SIG-M5 treated with dmso at 0.1 percent for 504 hours (cell line): ENCODE results near the gene EYA3.

ENCODE experiments used
- DNase-seq: peaks from one replicate; lab custom pipeline; 2025; ENCODE audit not compliant: unreplicated experiment; lab: John Stamatoyannopoulos, UW

The EYA3 gene

DNA sequence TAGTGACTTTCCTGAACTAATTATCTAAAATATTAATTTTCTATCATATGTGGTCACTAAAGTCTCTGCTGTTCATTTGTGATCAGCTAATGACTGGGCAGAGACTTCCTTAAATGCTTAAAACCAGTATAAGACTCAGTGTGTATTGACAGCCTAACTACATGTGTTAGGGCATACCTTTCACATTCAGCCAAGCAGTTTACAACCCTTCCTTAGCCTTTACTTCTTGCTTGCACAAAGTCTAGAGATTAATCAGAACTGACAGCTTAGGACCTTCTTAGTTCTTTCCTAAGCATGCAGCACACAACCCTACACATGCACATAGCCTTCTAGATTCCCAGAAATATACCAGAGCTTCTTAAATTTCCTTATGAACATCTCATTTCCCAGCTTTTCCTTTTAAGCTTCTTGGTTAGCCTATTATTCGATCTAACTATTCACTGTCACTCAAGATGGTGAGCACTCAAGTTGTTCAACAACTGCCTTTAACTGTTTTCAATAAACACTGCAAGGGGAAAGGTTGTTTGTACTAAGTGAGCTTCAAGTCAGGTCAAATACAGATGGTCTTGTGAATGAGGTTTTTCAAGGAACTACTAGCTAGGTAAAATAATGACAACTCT, 13.4 kb downstream of the EYA3 start:
- DNase-seq: no peak

DNA sequence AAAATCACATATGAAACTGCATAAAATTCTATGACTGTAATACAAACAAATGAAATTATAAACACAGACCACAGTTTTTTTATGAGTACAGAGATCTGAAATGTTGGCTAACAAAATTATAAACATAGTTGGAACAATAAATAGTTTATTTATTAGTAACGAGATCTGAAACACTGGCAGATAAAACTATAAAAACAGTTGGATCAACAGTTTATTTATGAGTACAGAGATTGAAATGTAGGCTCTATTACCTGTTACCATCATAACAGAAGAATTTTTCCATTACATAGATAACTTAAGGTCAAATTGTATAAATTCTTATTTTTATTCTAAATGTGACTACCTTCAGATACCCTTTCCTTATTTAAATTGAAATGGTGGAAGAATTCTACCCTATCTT, 14.5 kb downstream of the EYA3 start:
- DNase-seq: no peak

DNA sequence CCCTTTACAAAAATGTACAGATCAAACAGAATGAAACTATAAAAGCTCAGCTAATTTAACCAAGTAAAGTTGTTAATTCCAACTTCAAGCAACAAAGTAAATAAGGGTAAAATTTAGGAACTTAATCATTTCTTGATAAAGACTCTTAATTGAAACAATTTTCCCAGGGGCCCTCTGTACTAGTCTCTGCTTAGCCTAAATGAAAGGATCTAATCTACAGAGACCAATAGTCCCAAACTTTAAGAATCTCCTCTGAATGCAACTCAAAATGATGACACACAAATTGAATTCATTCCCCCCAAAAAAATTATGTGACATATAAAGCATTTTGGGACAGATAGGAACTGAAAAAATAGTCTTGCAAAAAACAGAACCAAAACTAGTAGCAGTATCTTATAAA, 16.6 kb downstream of the EYA3 start:
- no peak for DNase-seq

DNA sequence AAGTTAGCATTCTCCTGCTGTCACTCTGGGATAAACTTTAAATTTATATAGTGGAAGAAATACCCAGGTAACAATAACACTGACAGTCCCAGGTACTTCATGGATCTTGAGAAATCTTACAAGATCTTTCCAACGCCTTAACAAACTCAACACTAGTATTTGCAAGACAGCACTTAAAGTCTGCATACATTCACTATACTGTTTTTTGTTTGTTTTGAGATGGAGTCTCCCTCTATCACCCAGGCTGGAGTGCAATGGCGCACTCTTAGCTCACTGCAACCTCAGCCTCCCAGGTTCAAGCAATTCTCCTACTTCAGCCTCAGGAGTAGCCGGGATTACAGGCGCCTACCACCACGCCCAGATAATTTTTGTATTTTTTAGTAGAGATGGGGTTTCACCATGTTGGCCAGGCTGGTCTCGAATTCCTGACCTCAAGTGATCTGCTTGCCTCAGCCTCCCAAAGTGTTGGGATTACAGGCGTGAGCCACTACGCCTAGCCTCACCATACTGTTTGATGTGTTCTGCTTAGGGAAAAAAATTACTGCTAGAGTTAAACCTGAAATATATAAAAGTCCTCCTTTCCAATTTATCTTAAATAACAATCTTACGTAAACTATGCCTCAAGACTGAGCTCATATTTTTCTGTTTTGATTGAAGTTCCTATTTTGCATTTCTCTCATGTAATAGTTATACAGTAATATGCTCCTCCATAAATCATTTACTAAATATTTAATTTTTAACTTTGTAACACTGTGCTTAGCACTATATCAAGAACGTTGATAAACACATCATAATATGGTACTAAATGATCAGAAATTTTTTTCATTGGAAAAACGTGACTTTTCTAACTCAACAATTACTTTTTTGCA, 17.5 kb downstream of the EYA3 start:
- DNase-seq: no peak

DNA sequence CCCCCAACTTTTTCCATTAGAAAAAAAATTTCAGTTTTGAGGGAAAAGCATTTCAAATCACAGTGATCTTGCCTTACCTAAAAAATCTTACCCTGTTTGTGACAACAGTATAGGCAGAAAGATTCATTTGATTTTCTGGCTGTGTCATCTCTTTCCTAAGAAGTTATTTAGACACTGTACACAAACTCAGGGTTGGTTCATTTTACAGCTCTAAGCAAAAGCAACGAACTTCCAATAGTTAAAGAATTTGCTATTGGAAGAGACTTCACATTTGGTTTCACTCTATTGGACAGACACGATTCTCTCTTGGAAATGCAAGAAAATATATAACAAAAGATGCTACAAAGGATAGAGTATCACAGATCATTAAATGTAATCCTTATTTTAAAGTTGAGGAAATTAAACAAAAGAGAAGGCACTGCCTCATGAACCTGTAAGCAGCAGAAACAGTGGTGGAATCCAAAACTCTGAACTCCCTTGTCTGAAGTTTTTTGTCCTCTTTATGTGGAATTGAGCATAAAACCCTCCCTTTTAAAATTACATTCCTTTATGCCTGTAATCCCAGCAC, 20.8 kb downstream of the EYA3 start:
- DNase-seq: no peak

DNA sequence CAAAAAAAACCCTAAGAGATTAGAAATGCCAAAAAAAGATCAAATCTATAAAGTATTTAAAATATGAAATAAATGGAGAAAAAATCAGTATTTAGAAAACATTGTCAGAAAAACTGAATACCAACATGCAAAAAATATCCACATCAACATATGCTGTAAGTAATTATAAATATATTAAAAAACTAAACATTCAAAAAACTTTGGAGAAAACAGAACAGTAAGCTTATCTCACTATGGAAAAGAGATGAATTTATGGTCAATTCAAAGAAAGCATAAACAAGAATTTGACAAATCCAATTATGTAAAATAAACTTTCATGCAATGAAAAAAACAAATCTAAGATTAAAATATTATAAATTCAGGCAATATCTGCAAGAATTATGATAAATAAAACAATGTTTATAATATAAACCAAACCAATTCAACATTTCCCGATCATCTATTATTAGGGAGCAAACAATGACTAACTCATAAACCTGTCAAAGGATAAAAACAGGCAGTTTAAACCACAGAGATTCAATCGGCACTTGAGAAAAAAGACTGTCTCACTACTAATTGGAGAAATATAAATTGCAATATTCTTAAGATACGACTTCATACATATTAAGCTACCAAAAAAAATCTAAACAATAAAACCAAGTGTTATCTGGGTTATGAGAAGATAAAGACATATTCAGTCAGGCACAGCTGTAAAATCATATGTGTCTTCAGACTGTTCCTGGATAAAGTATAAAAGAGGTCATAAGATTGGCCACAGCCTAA, 21.8 kb downstream of the EYA3 start:
- no peak for DNase-seq

DNA sequence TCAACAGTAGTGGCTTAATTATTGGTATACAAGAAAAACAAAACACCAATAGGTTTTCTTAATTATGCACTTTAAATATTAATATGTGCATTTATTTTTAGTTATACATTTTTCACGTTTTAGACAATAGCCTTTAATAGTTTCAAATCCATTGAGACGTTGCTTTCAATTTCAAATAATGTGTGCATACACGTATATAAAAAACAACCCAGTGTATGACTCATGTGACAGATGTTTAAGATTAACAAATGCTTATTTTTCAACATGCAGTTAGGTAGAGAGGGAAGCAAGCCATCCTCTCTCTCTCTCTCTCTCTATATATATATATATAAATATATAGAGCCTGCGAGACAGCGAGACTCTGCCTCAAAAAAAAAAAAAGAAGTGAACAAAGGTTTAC, 24.3 kb downstream of the EYA3 start:
- no peak for DNase-seq

DNA sequence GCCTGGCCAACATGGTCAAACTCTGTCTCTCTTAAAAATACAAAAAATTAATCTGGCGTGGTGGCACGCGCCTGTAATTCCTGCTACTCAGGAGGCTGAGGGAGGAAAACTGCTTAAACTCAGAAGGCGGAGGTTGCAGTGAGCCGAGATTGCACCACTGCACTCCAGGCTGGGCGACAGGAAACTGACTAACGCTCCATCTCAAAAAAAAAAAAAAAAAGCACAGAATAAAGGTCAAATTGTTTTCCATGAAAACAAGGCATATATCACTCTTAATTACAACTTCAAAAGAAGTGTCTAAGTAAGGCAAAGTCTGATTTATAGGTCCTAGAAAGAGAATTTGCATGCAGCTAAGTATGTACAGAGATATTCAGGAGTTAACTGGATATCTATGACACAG, 25.6 kb downstream of the EYA3 start:
- no peak for DNase-seq

DNA sequence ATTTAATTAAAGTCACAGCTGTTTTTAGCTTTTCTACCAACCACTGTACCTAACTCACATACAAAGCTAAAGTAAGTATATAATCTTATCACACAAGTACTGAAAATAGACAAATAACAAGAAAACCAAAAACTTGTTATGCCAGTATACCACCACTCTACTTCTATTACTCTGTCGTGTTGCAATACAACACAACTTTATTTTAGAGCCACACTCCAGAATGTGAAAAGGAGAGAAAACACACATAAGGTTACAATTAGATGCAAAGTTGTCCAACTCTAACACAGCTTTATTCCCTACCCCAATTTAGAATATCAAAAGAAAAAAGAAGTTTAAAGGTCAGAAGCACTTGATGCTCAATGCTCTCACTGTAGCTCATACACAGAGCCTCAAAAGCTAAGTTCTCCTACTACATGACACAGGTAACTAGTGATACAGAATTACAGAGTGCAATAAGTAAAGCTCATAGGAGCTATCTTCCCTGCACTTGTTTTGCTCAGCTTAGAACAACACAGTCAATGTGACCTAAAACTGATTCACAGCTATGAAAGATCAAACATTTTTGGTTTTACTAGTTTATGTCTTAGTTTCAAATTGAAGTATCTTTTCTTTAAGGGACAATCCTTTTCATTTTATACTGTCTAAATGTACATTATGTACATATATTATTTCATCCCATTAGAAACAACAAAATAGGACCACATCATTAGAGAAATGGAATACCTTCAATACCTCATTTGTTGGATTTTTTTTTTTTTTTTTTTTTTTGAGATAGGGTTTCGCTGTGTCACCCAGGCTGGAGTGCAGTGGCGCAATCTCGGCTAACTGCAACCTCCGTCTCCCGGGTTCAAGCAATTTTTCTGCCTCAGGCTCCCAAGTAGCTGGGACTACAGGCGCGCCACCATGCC, 29.2 kb downstream of the EYA3 start:
- DNase-seq: no peak

DNA sequence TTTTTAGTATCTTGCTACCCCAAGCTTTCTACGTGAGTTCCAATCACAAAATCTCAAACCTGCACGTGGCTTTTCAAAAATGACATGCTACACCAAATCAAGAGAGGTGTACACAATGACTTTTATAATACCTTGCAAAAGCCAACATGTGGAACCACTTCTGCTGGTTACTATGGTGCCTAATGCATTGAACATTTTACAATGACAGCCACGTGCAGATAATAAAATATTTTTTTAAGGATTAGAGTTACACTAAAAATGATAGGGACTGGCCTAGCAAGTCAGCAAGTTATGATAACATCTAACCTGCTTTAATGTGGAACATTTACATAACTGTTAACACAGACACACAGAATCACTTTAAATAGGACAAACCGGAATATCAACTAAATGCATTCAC, 30.2 kb downstream of the EYA3 start:
- DNase-seq: no peak

DNA sequence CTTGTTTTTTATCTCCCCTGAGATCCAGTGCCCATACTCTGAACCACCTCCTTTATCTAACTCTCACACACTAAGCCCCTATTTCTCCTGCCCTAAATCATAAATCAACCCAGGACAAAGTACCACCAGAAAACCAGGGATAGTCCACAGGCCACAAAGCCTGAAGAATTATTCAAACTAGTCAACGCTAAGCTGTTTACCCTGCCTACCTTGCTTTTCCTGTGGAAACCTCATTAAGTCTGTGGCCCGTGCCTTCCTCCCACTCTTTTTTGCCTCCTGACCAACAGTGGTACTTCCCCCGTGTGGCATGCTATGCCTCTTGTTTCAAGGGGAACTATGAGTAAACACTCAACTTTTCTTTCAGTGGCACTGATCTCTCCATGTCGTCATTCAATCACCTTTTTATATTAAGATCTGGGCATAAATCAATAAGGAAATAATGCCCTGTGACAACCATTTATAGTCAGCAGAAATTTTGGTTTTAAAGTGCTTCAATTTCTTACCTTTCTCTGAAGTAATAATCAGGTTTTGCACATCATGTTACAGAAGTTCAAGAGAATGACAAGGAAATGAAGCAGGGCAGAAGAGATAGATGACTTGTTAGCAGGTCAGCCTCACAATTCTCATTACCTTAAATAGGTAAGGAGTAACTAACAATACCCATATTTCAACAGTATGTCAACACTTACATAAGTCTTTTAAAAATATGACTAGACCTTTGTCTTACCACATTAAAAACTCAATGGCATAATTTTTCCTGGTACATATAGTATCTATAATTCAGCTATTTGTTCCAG, 32.1 kb downstream of the EYA3 start:
- no peak for DNase-seq

DNA sequence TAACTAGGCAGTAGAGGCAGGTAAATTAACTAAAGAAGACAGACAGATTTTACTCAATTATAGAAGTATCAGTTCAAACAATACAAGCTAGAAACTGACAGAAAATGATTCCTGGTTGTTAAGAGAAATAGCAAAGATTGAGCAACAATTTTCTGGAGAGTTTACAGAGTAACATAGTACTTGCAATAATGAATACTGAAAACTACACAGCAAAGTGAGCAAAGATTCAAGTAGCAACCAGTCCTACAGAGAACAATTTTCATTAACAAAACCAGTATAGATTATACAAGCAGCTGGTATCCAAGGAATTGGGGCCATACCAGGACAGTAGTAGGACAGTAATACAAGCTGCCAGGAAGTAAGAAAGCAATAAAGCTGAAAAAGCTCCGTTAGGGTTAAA, 37.6 kb downstream of the EYA3 start:
- no peak for DNase-seq

DNA sequence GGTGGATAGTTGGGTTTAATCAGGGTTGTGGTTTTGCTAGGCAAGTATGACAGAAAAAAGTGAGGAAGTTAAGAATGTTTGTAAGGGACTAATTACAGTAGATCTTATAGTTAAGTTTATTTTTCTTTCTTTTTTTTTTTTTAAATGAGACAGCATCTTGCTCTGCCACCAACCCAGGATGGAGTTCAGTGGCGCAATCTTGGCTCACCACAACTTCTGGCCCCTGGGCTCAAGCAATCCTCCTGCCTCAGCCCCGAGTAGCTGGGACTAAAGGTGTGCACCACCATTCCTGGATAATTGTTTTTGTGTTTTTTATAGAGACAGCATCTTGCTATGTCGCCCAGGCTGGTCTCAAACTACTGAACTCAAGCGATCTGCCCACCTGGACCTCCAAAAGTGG, 41.7 kb downstream of the EYA3 start:
- no peak for DNase-seq

DNA sequence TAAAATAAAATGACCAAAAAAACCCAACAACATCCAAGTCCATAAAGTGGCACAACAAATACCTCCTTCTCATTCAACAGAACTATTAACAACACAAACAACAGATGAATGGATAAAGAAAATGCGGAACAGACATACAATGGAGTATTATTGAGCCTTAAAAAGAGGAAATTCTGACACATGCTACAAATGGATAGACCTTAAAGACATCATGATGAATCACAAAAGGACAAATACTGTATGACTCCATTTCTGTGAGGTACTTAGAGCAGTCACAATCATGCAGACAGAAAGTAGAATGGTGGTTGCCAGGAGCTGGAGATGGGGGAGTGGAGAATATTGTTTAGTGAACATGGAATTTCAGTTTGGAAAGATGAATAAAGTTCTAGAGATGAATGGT, 42.6 kb downstream of the EYA3 start:
- no peak for DNase-seq

DNA sequence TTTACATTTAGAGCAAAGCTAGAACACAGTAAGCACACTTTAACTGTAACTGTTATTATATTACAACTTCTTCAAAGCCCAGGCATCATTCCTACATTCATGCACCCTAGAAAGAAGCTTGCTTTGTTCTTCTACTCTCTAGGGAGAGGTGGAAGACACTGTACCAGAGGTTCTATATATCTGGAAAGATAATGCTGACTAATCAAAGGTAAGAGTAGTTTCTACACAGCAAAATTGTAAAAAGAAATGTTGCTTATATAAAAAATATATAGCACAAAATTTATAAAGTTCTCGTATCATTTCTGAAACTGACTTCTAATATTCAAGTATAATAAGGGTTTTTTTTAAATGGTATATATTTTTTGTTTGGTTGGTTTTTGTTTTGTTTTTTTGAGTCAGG, 44.0 kb downstream of the EYA3 start:
- no peak for DNase-seq

DNA sequence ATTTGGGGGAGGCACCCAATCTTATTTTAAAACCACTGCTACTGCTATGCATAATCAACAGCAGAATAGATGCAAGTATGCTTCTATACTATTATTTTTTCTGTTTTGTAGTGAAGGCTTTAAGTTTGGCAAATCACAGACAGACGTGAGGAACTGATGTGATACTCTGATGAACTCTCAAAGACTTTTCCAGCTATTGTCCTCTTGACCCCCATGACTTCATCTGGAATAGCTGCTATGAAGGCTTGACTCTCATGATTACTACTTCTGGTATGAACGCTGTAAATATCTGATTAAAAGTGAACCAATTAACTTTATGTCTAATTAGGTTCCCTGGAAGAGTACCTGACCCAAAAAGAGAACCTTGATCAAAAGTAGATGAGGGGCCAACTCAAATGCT, 49.1 kb downstream of the EYA3 start:
- DNase-seq: no peak

DNA sequence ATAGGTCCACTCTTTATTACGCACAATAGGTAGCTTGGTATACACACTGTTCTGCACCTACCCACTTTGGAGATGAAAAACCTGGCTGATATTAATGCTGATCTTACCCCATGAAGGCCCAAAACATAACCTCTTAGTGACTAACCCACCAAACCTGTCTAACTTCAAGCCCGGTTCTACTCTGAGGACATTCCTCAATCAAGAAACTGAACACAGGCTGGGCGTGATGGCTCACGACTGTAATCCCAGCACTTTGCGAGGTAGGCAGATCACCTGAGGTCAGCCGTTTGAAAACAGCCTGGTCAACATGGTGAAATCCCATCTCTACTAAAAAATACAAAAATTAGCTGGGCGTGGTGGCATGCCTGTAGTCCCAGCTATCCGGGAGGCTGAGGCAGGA, 50.5 kb downstream of the EYA3 start:
- DNase-seq: no peak

DNA sequence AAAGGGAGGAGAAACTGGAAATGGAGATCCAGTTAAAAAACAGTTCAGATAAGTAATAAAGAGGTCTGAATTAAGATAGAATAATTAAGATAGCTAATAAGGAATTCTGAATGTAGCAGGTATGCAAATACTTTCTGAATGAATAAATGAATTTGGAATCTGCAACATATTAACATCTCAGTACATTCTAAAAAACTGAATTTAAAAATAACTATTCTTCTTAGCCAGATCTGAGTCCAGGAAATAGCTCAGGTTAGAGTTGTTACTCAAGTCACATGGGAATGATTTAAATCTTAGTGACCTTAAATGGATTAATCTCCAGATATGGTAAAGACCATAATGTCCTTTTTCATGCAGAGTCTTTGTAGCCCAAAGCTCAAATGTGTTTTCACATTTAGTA, 51.2 kb downstream of the EYA3 start:
- DNase-seq: no peak

DNA sequence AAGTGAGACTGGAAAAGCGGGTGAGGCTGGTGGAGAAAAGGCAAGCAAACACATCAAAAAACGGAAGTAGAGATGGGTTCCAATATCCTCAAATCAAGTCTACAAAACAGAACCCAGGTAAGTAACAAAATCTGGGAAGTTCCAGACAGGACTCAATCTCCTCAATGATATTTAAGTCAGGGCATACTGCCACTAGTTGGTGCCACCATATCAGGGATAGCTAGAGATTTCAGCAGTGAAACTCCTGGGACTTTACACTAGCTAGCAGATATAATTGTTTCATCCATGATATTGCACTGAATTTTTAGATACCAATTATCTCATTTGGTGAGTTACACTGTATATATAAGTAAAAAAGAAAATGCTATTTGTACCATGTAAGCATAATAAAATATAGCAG, 52.0 kb downstream of the EYA3 start:
- no peak for DNase-seq

DNA sequence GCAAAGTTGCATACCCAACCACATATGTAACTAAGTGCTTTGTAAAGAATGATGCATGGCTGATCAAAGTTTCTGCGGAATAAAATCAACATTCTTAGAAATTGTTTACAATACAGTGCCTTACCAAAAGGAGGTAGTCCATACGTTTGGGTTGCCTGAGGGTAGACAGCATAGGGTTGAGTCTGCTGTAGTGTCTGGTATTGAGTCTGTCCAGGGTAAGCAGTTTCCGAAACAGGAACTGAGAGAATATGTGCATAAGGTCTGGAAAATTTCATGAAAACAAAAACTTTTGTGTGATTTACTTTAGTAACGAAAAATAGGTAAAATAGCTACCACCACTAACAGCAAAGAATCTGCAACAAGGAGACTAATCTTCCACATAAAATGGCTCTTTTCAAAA, 53.0 kb downstream of the EYA3 start:
- DNase-seq: no peak
